HEK293 (cell line): ENCODE data around the gene GTF2H3.
A peak's percentile ranks its signal among the peaks of the same experiment; 100 is the strongest.

Source experiments
- CTCF ChIA-PET: fragments of 350-600 bp; formaldehyde crosslinking; extraction: SDS; loops from one replicate; lab custom pipeline; 2021; ENCODE audit warnings: antibody characterized with exemption; lab: Yijun Ruan, JAX
- POLR2A ChIA-PET: fragments of 300-600 bp; formaldehyde crosslinking; extraction: SDS; loops from one replicate; lab custom pipeline; 2020; ENCODE audit warnings: antibody characterized with exemption, inconsistent platforms; lab: Yijun Ruan, JAX
- H3K27ac ChIP-seq: fragments of 200-500 bp; sonication (Bioruptor generic); 2 replicates; pipeline ENCODE4 v1.5.1; 2014; ENCODE audit warnings: low read depth, low read length, control low read depth, inconsistent platforms; ENCODE audit errors: extremely low read depth
- H3K36me3 ChIP-seq, 2 experiments: fragments of 200-500 bp in 1 of 2; sonication (Bioruptor generic) in 1 of 2; 1 replicate in 1 of 2; 2 replicates in 1 of 2; pipeline ENCODE4 v1.5.1; 2014 to 2017; ENCODE audit warnings: inconsistent platforms in 2 of 2, low read length in 2 of 2; ENCODE audit not compliant: control insufficient read depth in 2 of 2, insufficient read depth in 1 of 2
- H3K4me1 ChIP-seq: fragments of 200-500 bp; sonication (Bioruptor generic); 2 replicates; pipeline ENCODE4 v1.5.1; 2014; ENCODE audit warnings: mild to moderate bottlenecking, low read length, inconsistent platforms; ENCODE audit not compliant: control insufficient read depth, insufficient read depth
- H3K4me3 ChIP-seq: 2 replicates; pipeline ENCODE4 v1.5.1; 2011; ENCODE audit warnings: low read depth, mild to moderate bottlenecking, control low read depth, low read length, moderate library complexity
- H3K9me3 ChIP-seq: fragments of 200-500 bp; sonication (Bioruptor generic); 2 replicates; pipeline ENCODE4 v1.5.1; 2014; ENCODE audit warnings: low read depth, low read length, inconsistent platforms; ENCODE audit not compliant: control insufficient read depth, insufficient read depth
- OSR2 ChIP-seq: fragments of 450-650 bp; formaldehyde crosslinking; IDR thresholded peaks from 2 replicates; pipeline ENCODE4 v1.5.1; 2016; ENCODE audit warnings: missing biosample characterization, missing genetic modification characterization
- PRDM4 ChIP-seq: fragments of 450-650 bp; formaldehyde crosslinking; IDR thresholded peaks from 2 replicates; pipeline ENCODE4 v1.5.1; 2017; ENCODE audit warnings: missing biosample characterization, missing genetic modification characterization
- YY2 ChIP-seq: fragments of 450-650 bp; formaldehyde crosslinking; IDR thresholded peaks from 2 replicates; pipeline ENCODE4 v1.5.1; 2016; ENCODE audit warnings: missing biosample characterization, missing genetic modification characterization
- ZBTB17 ChIP-seq: fragments of 450-650 bp; formaldehyde crosslinking; IDR thresholded peaks from 2 replicates; pipeline ENCODE4 v1.5.1; 2016; ENCODE audit warnings: missing biosample characterization, missing genetic modification characterization
- ZNF133 ChIP-seq: fragments of 450-650 bp; formaldehyde crosslinking; IDR thresholded peaks from 2 replicates; pipeline ENCODE4 v1.5.1; 2016; ENCODE audit warnings: missing biosample characterization, missing genetic modification characterization
- ZNF146 ChIP-seq: fragments of 450-650 bp; formaldehyde crosslinking; IDR thresholded peaks from 2 replicates; pipeline ENCODE4 v1.5.1; 2016; ENCODE audit warnings: missing biosample characterization, missing genetic modification characterization
- ZNF169 ChIP-seq: fragments of 450-650 bp; formaldehyde crosslinking; IDR thresholded peaks from 2 replicates; pipeline ENCODE4 v1.5.1; 2016; ENCODE audit warnings: missing biosample characterization, missing genetic modification characterization
- ZNF24 ChIP-seq: fragments of 450-650 bp; formaldehyde crosslinking; IDR thresholded peaks from 2 replicates; pipeline ENCODE4 v1.5.1; 2016; ENCODE audit warnings: missing biosample characterization, missing genetic modification characterization
- ZNF248 ChIP-seq: fragments of 450-650 bp; formaldehyde crosslinking; IDR thresholded peaks from 2 replicates; pipeline ENCODE4 v1.5.1; 2017; ENCODE audit warnings: missing biosample characterization, missing genetic modification characterization
- ZNF292 ChIP-seq: fragments of 450-650 bp; formaldehyde crosslinking; IDR thresholded peaks from 2 replicates; pipeline ENCODE4 v1.5.1; 2016; ENCODE audit warnings: low read depth, missing biosample characterization, missing genetic modification characterization, borderline replicate concordance
- ZNF37A ChIP-seq: fragments of 450-650 bp; IDR thresholded peaks from 2 replicates; pipeline ENCODE4 v1.5.1; 2018; ENCODE audit warnings: missing biosample characterization, missing genetic modification characterization
- ZNF600 ChIP-seq: fragments of 450-650 bp; formaldehyde crosslinking; IDR thresholded peaks from 2 replicates; pipeline ENCODE4 v1.5.1; 2016; ENCODE audit warnings: missing biosample characterization, missing genetic modification characterization
- ZNF626 ChIP-seq: fragments of 450-650 bp; sonication (Bioruptor Pico); formaldehyde crosslinking; IDR thresholded peaks from 2 replicates; pipeline ENCODE4 v1.5.1; 2018; ENCODE audit warnings: missing biosample characterization, missing genetic modification characterization, inconsistent platforms
- ZNF639 ChIP-seq: fragments of 450-650 bp; formaldehyde crosslinking; IDR thresholded peaks from 2 replicates; pipeline ENCODE4 v1.5.1; 2016; ENCODE audit warnings: missing biosample characterization, missing genetic modification characterization
- TF ChIP-seq, protein P1 (sequence below): fragments of 450-650 bp; formaldehyde crosslinking; IDR thresholded peaks from 2 replicates; pipeline ENCODE4 v1.5.1; 2016; ENCODE audit warnings: missing biosample characterization, missing genetic modification characterization
- TF ChIP-seq, protein P2 (sequence below): fragments of 450-650 bp; formaldehyde crosslinking; IDR thresholded peaks from 2 replicates; pipeline ENCODE4 v1.5.1; 2017; ENCODE audit warnings: missing biosample characterization, missing genetic modification characterization
- TF ChIP-seq, protein P3 (sequence below): fragments of 450-650 bp; formaldehyde crosslinking; IDR thresholded peaks from 2 replicates; pipeline ENCODE4 v1.5.1; 2016; ENCODE audit warnings: missing biosample characterization, missing genetic modification characterization

Gene GTF2H3

GRCh38 chr12:123621101-123621500, 12.5 kb upstream of the GTF2H3 start:
- TF ChIP-seq ZNF292 (tag by site-specific recombination): no peak
- TF ChIP-seq YY2: no peak
- TF ChIP-seq, protein P1, sequence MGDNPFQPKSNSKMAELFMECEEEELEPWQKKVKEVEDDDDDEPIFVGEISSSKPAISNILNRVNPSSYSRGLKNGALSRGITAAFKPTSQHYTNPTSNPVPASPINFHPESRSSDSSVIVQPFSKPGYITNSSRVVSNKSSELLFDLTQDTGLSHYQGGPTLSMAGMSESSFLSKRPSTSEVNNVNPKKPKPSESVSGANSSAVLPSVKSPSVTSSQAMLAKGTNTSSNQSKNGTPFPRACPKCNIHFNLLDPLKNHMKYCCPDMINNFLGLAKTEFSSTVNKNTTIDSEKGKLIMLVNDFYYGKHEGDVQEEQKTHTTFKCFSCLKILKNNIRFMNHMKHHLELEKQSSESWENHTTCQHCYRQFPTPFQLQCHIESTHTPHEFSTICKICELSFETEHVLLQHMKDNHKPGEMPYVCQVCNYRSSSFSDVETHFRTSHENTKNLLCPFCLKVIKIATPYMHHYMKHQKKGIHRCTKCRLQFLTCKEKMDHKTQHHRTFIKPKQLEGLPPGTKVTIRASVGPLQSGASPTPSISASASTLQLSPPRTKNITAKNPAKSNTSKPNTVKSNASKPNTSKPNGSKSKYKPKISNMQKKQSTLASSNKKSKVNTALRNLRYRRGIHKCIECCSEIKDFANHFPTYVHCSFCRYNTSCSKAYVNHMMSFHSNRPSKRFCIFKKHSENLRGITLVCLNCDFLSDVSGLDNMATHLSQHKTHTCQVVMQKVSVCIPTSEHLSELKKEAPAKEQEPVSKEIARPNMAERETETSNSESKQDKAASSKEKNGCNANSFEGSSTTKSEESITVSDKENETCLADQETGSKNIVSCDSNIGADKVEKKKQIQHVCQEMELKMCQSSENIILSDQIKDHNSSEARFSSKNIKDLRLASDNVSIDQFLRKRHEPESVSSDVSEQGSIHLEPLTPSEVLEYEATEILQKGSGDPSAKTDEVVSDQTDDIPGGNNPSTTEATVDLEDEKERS (tag by site-specific recombination): no peak
- no peak for TF ChIP-seq ZNF169 (tag by site-specific recombination)
- TF ChIP-seq, protein P2, sequence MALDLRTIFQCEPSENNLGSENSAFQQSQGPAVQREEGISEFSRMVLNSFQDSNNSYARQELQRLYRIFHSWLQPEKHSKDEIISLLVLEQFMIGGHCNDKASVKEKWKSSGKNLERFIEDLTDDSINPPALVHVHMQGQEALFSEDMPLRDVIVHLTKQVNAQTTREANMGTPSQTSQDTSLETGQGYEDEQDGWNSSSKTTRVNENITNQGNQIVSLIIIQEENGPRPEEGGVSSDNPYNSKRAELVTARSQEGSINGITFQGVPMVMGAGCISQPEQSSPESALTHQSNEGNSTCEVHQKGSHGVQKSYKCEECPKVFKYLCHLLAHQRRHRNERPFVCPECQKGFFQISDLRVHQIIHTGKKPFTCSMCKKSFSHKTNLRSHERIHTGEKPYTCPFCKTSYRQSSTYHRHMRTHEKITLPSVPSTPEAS: no peak
- no peak for TF ChIP-seq ZNF133 (tag by site-specific recombination)
- TF ChIP-seq ZNF146 (tag by site-specific recombination): no peak
- TF ChIP-seq ZNF37A: no peak
- TF ChIP-seq, protein P3, sequence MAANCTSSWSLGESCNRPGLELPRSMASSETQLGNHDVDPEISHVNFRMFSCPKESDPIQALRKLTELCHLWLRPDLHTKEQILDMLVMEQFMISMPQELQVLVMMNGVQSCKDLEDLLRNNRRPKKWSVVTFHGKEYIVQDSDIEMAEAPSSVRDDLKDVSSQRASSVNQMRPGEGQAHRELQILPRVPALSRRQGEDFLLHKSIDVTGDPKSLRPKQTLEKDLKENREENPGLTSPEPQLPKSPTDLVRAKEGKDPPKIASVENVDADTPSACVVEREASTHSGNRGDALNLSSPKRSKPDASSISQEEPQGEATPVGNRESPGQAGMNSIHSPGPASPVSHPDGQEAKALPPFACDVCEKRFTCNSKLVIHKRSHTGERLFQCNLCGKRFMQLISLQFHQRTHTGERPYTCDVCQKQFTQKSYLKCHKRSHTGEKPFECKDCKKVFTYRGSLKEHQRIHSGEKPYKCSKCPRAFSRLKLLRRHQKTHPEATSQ: no peak
- TF ChIP-seq ZNF626 (tag by site-specific recombination): no peak
- TF ChIP-seq ZNF24 (tag by site-specific recombination): no peak
- no peak for TF ChIP-seq ZNF248 (tag by site-specific recombination)
- TF ChIP-seq ZNF639 (tag by site-specific recombination): no peak
- H3K36me3 ChIP-seq: peaks cover 75 to 90% of the 10 kb centered on the region in 2 experiments
- ChIA-PET POLR2A (interaction anchor here (0.5 to 1.8 kb wide), 4 partner anchors 11 to 423 kb away, joined by 3 to 6 read pairs (median 4); partner anchors contain the start of genes MPHOSPH9 and MTRFR), CTCF (no interaction called here)
- H3K27ac ChIP-seq: no peak overlapping the region
- H3K4me1 ChIP-seq: no peaks in the 10 kb centered on the region
- no peaks in the 10 kb centered on the region for H3K9me3 ChIP-seq
- H3K4me3 ChIP-seq: no peak overlapping the region

- H3K4me3 ChIP-seq: no peak overlapping the region
- ChIA-PET POLR2A (interaction anchor here (1.3 to 1.8 kb wide), 2 partner anchors 19 to 389 kb away, joined by 4 to 6 read pairs; partner anchors contain the start of genes DDX55, MPHOSPH9 and MTRFR), CTCF (interaction anchor here (0.6 kb wide), 1 partner anchor 181 kb away, joined by 3 read pairs; no protein-coding TSS in a partner anchor)
- peaks cover 73 to 90% of the 10 kb centered on the region in 2 experiments for H3K36me3 ChIP-seq
- no peak overlapping the region for H3K27ac ChIP-seq
- TF ChIP-seq OSR2: no peak
- peak; percentile 49; the same call in 1 of the 2 replicates for TF ChIP-seq ZBTB17 (tag by site-specific recombination)
- TF ChIP-seq ZNF600: peak; percentile 23; the same call in 1 of the 2 replicates
- no peak for TF ChIP-seq PRDM4
- H3K4me1 ChIP-seq: no peaks in the 10 kb centered on the region
- H3K9me3 ChIP-seq: no peaks in the 10 kb centered on the region
These were observed 11.8 kb upstream of the GTF2H3 start for GRCh38 chr12:123621619-123622530.
